ENCODE measurements around the gene PNKD.
A peak's percentile ranks its signal among the peaks of the same experiment; 100 is the strongest.

The PNKD gene

GRCh38 chr2:218392459-218392858, 122.1 kb downstream of the PNKD start:
- DNase-seq (ENCODE audit: low read depth): no peak
- TF ChIP-seq CTCF (conservative IDR thresholded peaks at IDR 0.05; ENCODE audit: low read length): no peak
- no peak overlapping the region for H3K4me3 ChIP-seq (ENCODE audit: low read length)

GRCh38 chr2:218392891-218393462, 122.7 kb downstream of the PNKD start:
- H3K4me3 ChIP-seq (ENCODE audit: low read length): no peak overlapping the region
- TF ChIP-seq CTCF (conservative IDR thresholded peaks at IDR 0.05; ENCODE audit: low read length): no peak
- no peak for DNase-seq (ENCODE audit: low read depth)

GRCh38 chr2:218393750-218394290, 123.5 kb downstream of the PNKD start:
- TF ChIP-seq CTCF (conservative IDR thresholded peaks at IDR 0.05; ENCODE audit: low read length): no peak
- DNase-seq (ENCODE audit: low read depth): no peak
- no peak overlapping the region for H3K4me3 ChIP-seq (ENCODE audit: low read length)

GRCh38 chr2:218394298-218395089, 124.2 kb downstream of the PNKD start:
- no peak for DNase-seq (ENCODE audit: low read depth)
- no peak overlapping the region for H3K4me3 ChIP-seq (ENCODE audit: low read length)
- no peak for TF ChIP-seq CTCF (conservative IDR thresholded peaks at IDR 0.05; ENCODE audit: low read length)

- no peak for DNase-seq (ENCODE audit: low read depth)
- H3K4me3 ChIP-seq (ENCODE audit: low read length): no peak overlapping the region
- no peak for TF ChIP-seq CTCF (conservative IDR thresholded peaks at IDR 0.05; ENCODE audit: low read length)
These were observed 124.7 kb downstream of the PNKD start for GRCh38 chr2:218395090-218395444.

- H3K4me3 ChIP-seq (ENCODE audit: low read length): peak overlapping the region; percentile 55
- no peak for TF ChIP-seq CTCF (conservative IDR thresholded peaks at IDR 0.05; ENCODE audit: low read length)
- DNase-seq (ENCODE audit: low read depth): no peak
These were observed 125.1 kb downstream of the PNKD start for GRCh38 chr2:218395456-218395825.

All from AG10803 (cell line).